ENCODE results near the gene COL4A6. TPM values are rescaled to one million over a fixed set of nuclear protein-coding genes. Genes with fewer than 3 reads are reported as not detected.
A peak's percentile ranks its signal among the peaks of the same experiment; 100 is the strongest.

Gene COL4A6
- total and polyA plus RNA-seq, 8 donors = 0.58 to 30.8 (median 9.0) TPM

GRCh38 chrX:108299101-108299591, 139.1 kb downstream of the COL4A6 start:
- H3K27ac ChIP-seq = no peak overlapping the region
- intact Hi-C loops (cut with DNase I; ENCODE audit: low total_unique reads) = no loop called here
- no peaks in the 10 kb centered on the region for H3K36me3 ChIP-seq
- DNase-seq = peak in 1 of 2 donors; percentile 64
- no peak overlapping the region for H3K4me3 ChIP-seq
- H3K27me3 ChIP-seq = no peaks in the 10 kb centered on the region
- no peak for TF ChIP-seq CTCF (IDR thresholded peaks at IDR 0.05)
- peaks cover 0 to 10% (median 0%) of the 10 kb centered on the region in 4 donors for H3K4me1 ChIP-seq
- H3K9me3 ChIP-seq = no peaks in the 10 kb centered on the region
- WGBS, 5 donors = 0 to 10% (median 7%) methylated on average over 2 of the region's 2 CpGs

DNA sequence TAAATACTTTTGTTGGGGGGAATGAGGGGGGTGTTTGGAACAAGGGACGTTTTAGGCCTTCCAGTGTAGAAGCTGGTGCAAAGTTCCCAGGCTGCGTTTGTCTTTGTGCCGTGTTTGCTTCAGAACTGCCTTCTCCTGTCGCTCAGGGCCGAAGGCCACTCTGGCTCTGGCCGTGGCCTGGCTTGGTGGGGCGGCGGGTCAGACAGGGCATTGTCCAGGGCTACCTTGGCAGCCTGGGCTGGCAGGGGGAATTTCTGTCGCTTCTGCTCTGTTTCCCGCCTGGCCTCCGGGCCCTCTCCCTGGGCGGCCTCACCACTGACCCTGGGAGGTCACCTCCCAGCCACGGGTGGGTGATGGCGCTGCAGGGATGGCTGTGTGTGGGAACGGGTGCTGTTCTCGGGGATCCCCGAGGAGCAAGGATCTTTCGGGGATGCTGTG, 140.0 kb downstream of the COL4A6 start:
- intact Hi-C loops (cut with DNase I; ENCODE audit: low total_unique reads) = no loop called here
- WGBS, 5 donors = 67 to 86% (median 75%) methylated on average over 13 to 18 of the region's 18 CpGs

DNA sequence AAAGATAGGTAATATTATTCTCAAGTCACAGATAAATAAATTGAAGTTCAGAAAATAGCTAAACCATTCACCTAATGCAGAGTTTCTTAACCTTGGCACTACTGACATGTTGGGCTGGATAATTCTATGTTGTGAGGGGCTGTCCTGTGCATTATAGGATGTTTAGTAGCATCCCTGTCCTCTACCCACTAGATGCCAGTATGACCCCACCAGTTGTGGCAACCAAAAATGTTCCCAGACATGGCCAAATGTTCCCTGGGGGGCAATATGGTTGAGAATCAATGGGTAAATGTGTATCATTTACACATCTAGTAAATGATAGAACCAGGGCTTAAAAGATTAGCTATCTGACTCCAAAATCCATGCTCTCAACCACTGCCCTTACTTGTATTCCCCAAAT, 140.9 kb downstream of the COL4A6 start:
- no peak overlapping the region for H3K4me3 ChIP-seq
- H3K4me1 ChIP-seq = peaks cover 0 to 6% (median 0%) of the 10 kb centered on the region in 4 donors
- H3K27ac ChIP-seq = no peak overlapping the region
- no peaks in the 10 kb centered on the region for H3K27me3 ChIP-seq
- H3K36me3 ChIP-seq = no peaks in the 10 kb centered on the region
- DNase-seq = no peak
- intact Hi-C loops (cut with DNase I; ENCODE audit: low total_unique reads) = no loop called here
- peaks cover 0 to 4% (median 2%) of the 10 kb centered on the region in 4 donors for H3K9me3 ChIP-seq
- TF ChIP-seq EP300 (IDR thresholded peaks at IDR 0.05) = no peak
- no peak for TF ChIP-seq POLR2AphosphoS5 (IDR thresholded peaks at IDR 0.05)
- TF ChIP-seq CTCF (IDR thresholded peaks at IDR 0.05) = no peak
- no peak for TF ChIP-seq POLR2A (IDR thresholded peaks at IDR 0.05)

More for the DNA sequence above, 140.0 kb downstream of the COL4A6 start:
- Histone ChIP-seq H3K27me3 (no peaks in the 10 kb centered on the region), H3K4me3 (no peak overlapping the region), H3K27ac (no peak overlapping the region), H3K4me1 (peaks cover 0 to 6% (median 0%) of the 10 kb centered on the region in 4 donors), H3K36me3 (no peaks in the 10 kb centered on the region), H3K9me3 (no peaks in the 10 kb centered on the region)
- DNase-seq = no peak
- TF ChIP-seq EP300 (IDR thresholded peaks at IDR 0.05) (no peak), CTCF (IDR thresholded peaks at IDR 0.05) (no peak), POLR2A (IDR thresholded peaks at IDR 0.05) (no peak), POLR2AphosphoS5 (IDR thresholded peaks at IDR 0.05) (no peak)

GRCh38 chrX:108292053-108292452, 146.2 kb downstream of the COL4A6 start:
- no peak for TF ChIP-seq POLR2A (IDR thresholded peaks at IDR 0.05)
- TF ChIP-seq EP300 (IDR thresholded peaks at IDR 0.05) = no peak
- TF ChIP-seq POLR2AphosphoS5 (IDR thresholded peaks at IDR 0.05) = no peak
- no peak for TF ChIP-seq CTCF (IDR thresholded peaks at IDR 0.05)
- Histone ChIP-seq H3K9me3 (peaks cover 0 to 14% (median 5%) of the 10 kb centered on the region in 4 donors), H3K4me3 (no peak overlapping the region), H3K36me3 (no peaks in the 10 kb centered on the region), H3K27ac (no peak overlapping the region), H3K4me1 (no peaks in the 10 kb centered on the region), H3K27me3 (no peaks in the 10 kb centered on the region)
- WGBS, 5 donors = 86 to 95% (median 90%) methylated on average over 3 of the region's 3 CpGs
- intact Hi-C loops (cut with DNase I; ENCODE audit: low total_unique reads) = no loop called here
- no peak for DNase-seq
